Measurements from ENCODE around the gene VWF.
"Not testable (repeated sequence)": the region's sequence is repeated elsewhere in the genome, so short reads cannot be mapped to it uniquely, and the experiment has no call there.

VWF gene

DNA sequence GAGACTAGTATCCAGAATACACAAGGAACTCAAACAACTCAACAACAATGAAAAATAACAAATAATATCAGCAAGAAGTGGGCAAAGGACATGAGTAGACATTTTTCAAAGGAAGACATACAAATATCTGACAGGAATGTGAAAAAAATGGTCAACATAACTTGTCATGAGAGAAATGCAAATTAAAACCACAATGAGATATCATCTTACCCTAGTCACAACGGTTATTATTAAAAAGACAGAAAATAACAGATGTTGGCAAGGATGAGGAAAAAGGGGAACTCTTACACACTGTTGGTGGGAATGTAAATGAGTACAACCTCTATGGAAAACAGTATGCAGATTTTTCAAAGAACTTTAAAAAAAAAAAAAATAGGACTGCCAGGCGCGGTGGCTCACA lies 20.4 kb downstream of the VWF start:
- peak; percentile 53 for DNase-seq (ENCODE audit: low read depth)

- not testable (repeated sequence) for DNase-seq (ENCODE audit: low read depth)
These were observed 22.4 kb downstream of the VWF start for GRCh38 chr12:6102021-6102420.

GRCh38 chr12:6099316-6099715 lies 25.2 kb downstream of the VWF start:
- no peak for DNase-seq (ENCODE audit: low read depth)

- peak; percentile 91 for DNase-seq (ENCODE audit: low read depth)
These were observed 27.1 kb downstream of the VWF start for GRCh38 chr12:6097411-6097810.

DNA sequence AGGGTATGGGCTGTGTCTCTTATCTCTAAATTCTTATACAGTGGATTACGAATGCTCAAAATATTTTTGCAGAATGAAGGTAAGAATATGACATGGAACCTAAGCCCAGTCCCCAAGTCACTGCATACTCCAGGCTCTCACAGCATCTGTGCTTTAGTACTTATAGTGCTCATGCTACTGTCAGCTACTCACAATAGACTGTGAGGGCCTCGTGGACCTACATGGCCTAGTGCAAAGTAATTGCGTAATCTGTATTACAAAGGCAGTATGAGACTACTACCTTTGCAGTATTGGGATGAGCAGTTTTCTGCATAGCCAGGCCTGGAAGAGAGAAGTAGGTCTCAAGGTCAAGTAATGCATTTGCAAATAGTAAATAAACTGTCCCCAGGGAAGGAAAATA lies 27.9 kb downstream of the VWF start:
- DNase-seq (ENCODE audit: low read depth), result peak; percentile 14

- DNase-seq (ENCODE audit: low read depth), result no peak
These were observed 29.2 kb downstream of the VWF start for GRCh38 chr12:6095269-6095668.

GRCh38 chr12:6093764-6094163 lies 30.7 kb downstream of the VWF start:
- DNase-seq (ENCODE audit: low read depth), result peak; percentile 30

DNA sequence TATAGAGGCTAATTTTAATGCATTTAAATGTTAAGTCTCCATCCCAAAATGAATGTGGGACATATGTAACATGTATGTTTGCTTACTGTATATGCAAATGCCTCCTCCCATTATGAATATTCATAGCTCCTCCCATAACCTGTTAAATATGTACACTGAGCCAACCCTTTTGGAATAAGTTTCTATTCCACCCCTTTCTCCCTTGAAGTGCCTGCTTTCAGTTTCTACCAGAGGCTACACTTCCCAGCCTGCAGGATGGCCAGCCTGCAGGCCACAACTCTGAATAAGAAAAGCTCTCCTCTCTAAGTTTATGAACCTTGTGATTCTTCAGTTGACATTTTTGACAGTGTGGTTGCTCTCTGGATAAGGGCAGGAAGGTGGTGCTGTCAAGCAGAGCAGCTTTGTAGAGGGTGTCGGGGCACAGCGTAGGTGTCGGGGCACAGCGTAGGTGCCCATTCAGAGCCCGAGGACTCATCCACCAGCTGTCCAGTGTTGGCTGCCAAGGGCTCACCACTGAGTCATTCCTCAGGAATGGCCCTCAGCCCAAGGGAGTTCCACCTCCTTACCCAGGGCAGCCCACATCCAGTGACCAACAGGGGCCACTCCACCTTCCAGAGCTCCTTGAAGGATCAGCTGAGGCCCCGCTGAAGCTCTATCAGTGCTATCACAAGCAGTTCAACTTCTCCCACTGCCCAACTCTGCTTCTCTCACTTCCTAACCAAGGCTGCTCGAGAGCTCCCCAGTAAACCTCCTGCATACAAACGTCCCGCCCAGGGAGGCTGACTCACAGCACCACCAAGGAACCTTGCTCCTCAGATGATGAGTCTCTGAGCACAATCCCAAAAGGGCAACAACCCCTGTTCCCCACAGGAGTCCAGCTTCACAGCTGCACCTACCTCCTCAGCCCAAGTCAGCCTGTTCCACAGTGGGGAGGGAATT lies 31.4 kb downstream of the VWF start:
- DNase-seq (ENCODE audit: low read depth), result peak; percentile 93

- DNase-seq (ENCODE audit: low read depth), result no peak
These were observed 32.5 kb downstream of the VWF start for GRCh38 chr12:6091786-6092566.

DNA sequence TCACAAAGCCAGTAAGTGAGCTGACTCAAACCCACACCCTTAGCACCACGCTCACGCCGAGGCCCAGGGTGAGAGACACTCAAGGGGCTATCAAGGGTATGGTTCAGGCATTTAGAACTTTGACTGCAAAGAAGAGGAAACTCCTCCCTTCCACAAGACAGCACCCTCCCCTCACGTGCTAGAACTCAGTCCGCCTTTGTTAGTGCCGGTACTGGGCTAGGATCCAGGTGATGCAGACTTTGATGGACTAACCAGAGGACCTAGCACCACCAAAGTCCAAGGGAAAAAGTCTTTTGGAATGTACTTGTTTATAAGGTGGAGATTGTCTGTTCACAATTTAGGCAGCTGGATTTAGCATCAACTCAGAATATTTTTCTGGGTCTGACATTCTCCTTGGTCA lies 33.7 kb downstream of the VWF start:
- DNase-seq (ENCODE audit: low read depth), result no peak

- DNase-seq (ENCODE audit: low read depth), result peak; percentile 73
These were observed 35.3 kb downstream of the VWF start for GRCh38 chr12:6088921-6089747.

DNA sequence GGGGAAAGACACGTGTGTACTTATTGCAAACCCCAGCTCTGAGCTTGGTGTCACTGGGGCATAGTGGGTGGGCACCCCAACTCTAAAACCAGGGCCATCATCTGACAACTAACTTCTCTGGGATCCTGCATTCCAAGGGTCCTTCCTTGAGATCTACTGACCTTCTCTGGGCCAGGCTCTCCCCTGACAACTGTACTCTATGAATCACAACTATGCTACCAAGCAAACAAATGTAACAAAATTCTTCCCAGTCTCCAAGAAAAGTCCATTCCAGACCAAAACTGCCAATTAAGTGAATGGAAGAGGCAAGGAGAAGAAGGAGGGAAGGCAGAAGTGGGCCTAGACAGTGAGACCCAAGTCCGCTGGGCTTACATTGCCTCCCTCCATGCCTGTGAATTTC lies 38.2 kb downstream of the VWF start:
- no peak for DNase-seq (ENCODE audit: low read depth)

DNA sequence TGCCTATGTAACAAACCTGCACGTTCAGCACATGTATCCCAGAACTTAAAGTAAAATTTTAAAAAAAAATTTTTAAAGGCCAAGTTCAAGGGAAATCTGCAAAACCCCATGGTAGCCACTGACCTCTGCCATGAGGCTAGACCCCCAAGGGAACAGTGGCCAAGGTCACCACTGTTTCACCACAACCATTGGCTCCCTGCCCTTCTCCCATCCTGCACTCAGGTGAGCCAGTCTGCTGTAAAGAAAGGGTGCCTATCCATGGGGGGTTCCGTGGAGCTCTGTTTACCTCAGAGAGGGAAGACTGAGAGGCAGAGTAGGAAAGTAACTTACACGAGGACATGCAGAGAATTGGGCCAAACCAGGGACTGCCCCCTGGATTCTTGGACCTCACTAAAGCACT lies 38.6 kb downstream of the VWF start:
- DNase-seq (ENCODE audit: low read depth), result no peak

GRCh38 chr12:6084969-6085450 lies 39.5 kb downstream of the VWF start:
- no peak for DNase-seq (ENCODE audit: low read depth)

- peak; percentile 78 for DNase-seq (ENCODE audit: low read depth)
These were observed 40.1 kb downstream of the VWF start for GRCh38 chr12:6084261-6084968.

DNA sequence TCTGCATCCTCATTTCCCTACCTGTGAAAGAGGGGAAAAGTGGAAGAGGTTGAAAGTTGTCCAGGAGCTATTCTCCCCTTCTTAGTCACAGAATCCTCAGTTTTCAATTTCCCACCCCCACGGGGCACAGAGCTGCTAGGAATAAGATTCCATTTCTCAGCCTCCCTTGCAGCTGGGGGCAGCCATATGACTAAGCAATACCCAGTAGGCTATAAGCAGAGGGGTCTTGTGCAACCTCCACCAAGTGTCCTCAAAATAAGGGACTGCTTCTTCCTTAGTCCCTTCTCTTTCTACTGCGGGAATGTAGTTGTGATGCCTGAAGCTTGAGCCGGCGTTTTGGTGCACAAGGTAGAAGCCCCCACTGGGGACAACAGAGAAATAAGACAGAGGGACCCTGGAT lies 40.9 kb downstream of the VWF start:
- DNase-seq (ENCODE audit: low read depth), result no peak

GRCh38 chr12:6082613-6083012 lies 41.9 kb downstream of the VWF start:
- DNase-seq (ENCODE audit: low read depth), result no peak

GRCh38 chr12:6080149-6081045 lies 44.1 kb downstream of the VWF start:
- DNase-seq (ENCODE audit: low read depth), result no peak

GRCh38 chr12:6078398-6079096 lies 45.9 kb downstream of the VWF start:
- no peak for DNase-seq (ENCODE audit: low read depth)

DNA sequence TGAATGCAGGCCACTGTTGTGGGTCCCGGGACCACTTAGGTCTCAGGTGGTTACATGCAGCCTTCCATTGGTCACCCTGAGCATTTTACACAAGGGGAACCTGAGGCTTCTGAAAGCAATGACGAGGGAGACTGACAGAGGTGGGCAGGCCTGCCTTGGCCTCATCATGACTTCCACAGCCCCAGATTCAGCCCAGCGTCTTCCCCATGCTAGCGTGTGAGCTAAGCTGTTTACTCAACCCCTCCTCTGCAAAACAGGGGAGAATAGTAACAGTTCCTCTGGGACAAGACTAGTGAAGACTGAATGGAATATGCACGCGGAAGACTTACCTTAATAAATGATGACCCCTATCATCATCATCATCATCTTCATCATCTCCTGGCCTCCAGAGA lies 46.8 kb downstream of the VWF start:
- DNase-seq (ENCODE audit: low read depth), result no peak

Measured in ELR (cell line).